Peyer's patch (tissue), 4 donors: Measurements from ENCODE around the gene RAB37. TPM values are rescaled to one million over a fixed set of nuclear protein-coding genes. Genes with fewer than 3 reads are reported as not detected.
A peak's percentile ranks its signal among the peaks of the same experiment; 100 is the strongest.

Experiments used
- DNase-seq, 3 donors: peaks; one replicate each; pipeline ENCODE4 v3.0.0-alpha.2; 2017 to 2019
- H3K27ac ChIP-seq, 4 donors: fragments of 200-600 bp; sonication (generic); one replicate each; pipeline ENCODE4 v1.5.1; 2016 to 2019
- H3K27me3 ChIP-seq, 2 donors: fragments of 200-600 bp; sonication (generic); one replicate each; pipeline ENCODE4 v1.5.1; 2019
- H3K36me3 ChIP-seq, 3 donors: fragments of 200-600 bp; sonication (generic); one replicate each; pipeline ENCODE4 v1.5.1; 2016 to 2019
- H3K4me1 ChIP-seq, 4 donors: fragments of 200-600 bp; sonication (generic); one replicate each; pipeline ENCODE4 v1.5.1; 2016 to 2019
- H3K4me3 ChIP-seq, 4 donors: fragments of 200-600 bp; sonication (generic); 1 replicate in 3 of 4; 2 replicates in 1 of 4; pipeline ENCODE4 v1.5.1; 2016 to 2019; ENCODE audit warnings: mild to moderate bottlenecking in 1 of 4
- H3K9me3 ChIP-seq, 4 donors: fragments of 200-600 bp; sonication (generic); one replicate each; pipeline ENCODE4 v1.5.1; 2016 to 2019; ENCODE audit warnings: mild to moderate bottlenecking in 1 of 4
- CTCF ChIP-seq, 6 experiments: fragments of 450-650 bp in 4 of 6; fragments of 200-600 bp in 2 of 6; sonication (generic) in 1 of 6; IDR thresholded peaks; one replicate each; pipeline ENCODE4 v1.5.1; 2017 to 2019; ENCODE audit warnings: antibody characterized with exemption in 6 of 6, mild to moderate bottlenecking in 3 of 6, moderate library complexity in 1 of 6
- POLR2A ChIP-seq, 2 donors: fragments of 450-650 bp; IDR thresholded peaks; one replicate each; pipeline ENCODE4 v1.5.1; 2017; ENCODE audit warnings: antibody characterized with exemption in 2 of 2, mild to moderate bottlenecking in 2 of 2, moderate library complexity in 2 of 2
- total RNA-seq, 4 donors: library from RNA; depleted of rRNA; stranded (reverse); fragments of >200 nt; gene quantifications; one replicate each; pipeline ENCODE4 v1.1.0, GENCODE V29; 2016

Gene RAB37
- total RNA-seq, 4 donors from 2014 or later = 1.1 to 35.5 (median 4.4) TPM

- Histone ChIP-seq H3K9me3 (no peaks in the 10 kb centered on the region), H3K36me3 (peaks cover 0 to 4% (median 0%) of the 10 kb centered on the region in 3 donors), H3K27ac (peak overlapping the region; percentile 36 to 88 (median 68)), H3K4me1 (peaks cover 36 to 85% (median 41%) of the 10 kb centered on the region in 4 donors), H3K27me3 (no peaks in the 10 kb centered on the region), H3K4me3 (peak overlapping the region in 2 of 4 donors; percentile 26 to 32)
- TF ChIP-seq POLR2A (IDR thresholded peaks at IDR 0.05) (no peak), CTCF (IDR thresholded peaks at IDR 0.05) (peak in 4 of 6 experiments; percentile 3 to 31 (median 18))
- DNase-seq = peak; percentile 63 to 84 (median 76)
These were observed 22.3 kb downstream of the RAB37 start for GRCh38 chr17:74759243-74759801.

DNA sequence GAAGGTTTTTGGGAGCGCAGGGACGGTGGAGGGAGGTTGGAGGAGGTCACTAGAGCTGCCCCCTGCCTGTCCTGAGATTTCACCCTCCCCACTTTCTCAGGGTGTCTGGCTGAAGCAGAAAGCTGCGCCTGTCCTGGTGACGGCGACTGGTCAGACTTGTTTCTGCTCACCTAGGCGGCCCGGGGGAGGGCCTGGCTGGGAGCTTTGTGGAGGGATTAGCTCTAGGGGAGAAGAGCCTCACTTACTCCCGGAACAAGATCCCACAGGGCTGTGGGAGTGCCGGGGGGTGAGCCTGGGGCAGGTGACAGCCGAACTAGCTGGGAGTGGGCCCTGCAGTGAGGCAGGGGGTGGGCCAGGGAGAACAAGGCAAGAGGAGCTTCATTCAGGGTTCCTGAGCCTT, 22.9 kb downstream of the RAB37 start:
- no peaks in the 10 kb centered on the region for H3K27me3 ChIP-seq
- TF ChIP-seq CTCF (IDR thresholded peaks at IDR 0.05) (no peak), POLR2A (IDR thresholded peaks at IDR 0.05) (no peak)
- DNase-seq = peak in 1 of 3 donors; percentile 66
- peaks cover 0 to 1% (median 0%) of the 10 kb centered on the region in 3 donors for H3K36me3 ChIP-seq
- H3K4me1 ChIP-seq = peaks cover 36 to 83% (median 43%) of the 10 kb centered on the region in 4 donors
- no peaks in the 10 kb centered on the region for H3K9me3 ChIP-seq
- peak overlapping the region in 2 of 4 donors; percentile 25 to 32 for H3K4me3 ChIP-seq
- peak overlapping the region; percentile 36 to 88 (median 68) for H3K27ac ChIP-seq

GRCh38 chr17:74760404-74761105, 23.5 kb downstream of the RAB37 start:
- no peak for TF ChIP-seq POLR2A (IDR thresholded peaks at IDR 0.05)
- Histone ChIP-seq H3K27me3 (no peaks in the 10 kb centered on the region), H3K4me3 (peak overlapping the region in 2 of 4 donors; percentile 9 to 32), H3K36me3 (no peaks in the 10 kb centered on the region), H3K27ac (peak overlapping the region; percentile 25 to 88 (median 55)), H3K9me3 (no peaks in the 10 kb centered on the region), H3K4me1 (peaks cover 36 to 83% (median 43%) of the 10 kb centered on the region in 4 donors)
- peak in 1 of 3 donors; percentile 53 for DNase-seq

GRCh38 chr17:74761419-74761818, 24.4 kb downstream of the RAB37 start:
- no peak for DNase-seq
- peaks cover 36 to 86% (median 43%) of the 10 kb centered on the region in 4 donors for H3K4me1 ChIP-seq
- no peaks in the 10 kb centered on the region for H3K36me3 ChIP-seq
- no peaks in the 10 kb centered on the region for H3K9me3 ChIP-seq
- TF ChIP-seq CTCF (IDR thresholded peaks at IDR 0.05) (no peak), POLR2A (IDR thresholded peaks at IDR 0.05) (no peak)
- no peaks in the 10 kb centered on the region for H3K27me3 ChIP-seq
- no peak overlapping the region for H3K4me3 ChIP-seq
- H3K27ac ChIP-seq = peak overlapping the region in 2 of 4 donors; percentile 74 to 88

- no peaks in the 10 kb centered on the region for H3K27me3 ChIP-seq
- H3K4me3 ChIP-seq = no peak overlapping the region
- no peak for TF ChIP-seq POLR2A (IDR thresholded peaks at IDR 0.05)
- TF ChIP-seq CTCF (IDR thresholded peaks at IDR 0.05) = no peak
- peak in 1 of 3 donors; percentile 44 for DNase-seq
- peaks cover 36 to 86% (median 40%) of the 10 kb centered on the region in 4 donors for H3K4me1 ChIP-seq
- no peaks in the 10 kb centered on the region for H3K9me3 ChIP-seq
- peaks cover 0 to 2% (median 0%) of the 10 kb centered on the region in 3 donors for H3K36me3 ChIP-seq
- peak overlapping the region in 2 of 4 donors; percentile 83 to 88 for H3K27ac ChIP-seq
These were observed 24.9 kb downstream of the RAB37 start for GRCh38 chr17:74761931-74762330.
